Measurements from ENCODE around the gene CCKAR. TPM values are rescaled to one million over a fixed set of nuclear protein-coding genes. Genes with fewer than 3 reads are reported as not detected.
A peak's percentile ranks its signal among the peaks of the same experiment; 100 is the strongest.
"Not testable (repeated sequence)": the region's sequence is repeated elsewhere in the genome, so short reads cannot be mapped to it uniquely, and the experiment has no call there.

CCKAR gene
- total RNA-seq, 1 experiment from 2014 or later, result not detected

GRCh38 chr4:26500565-26500999, 10.3 kb upstream of the CCKAR start:
- DNase-seq (ENCODE audit: low read depth, low spot score); in situ Hi-C loops (cut with HindIII; ENCODE audit: low pct_unique_long_range_greater_than_20kb, low sequenced_read_pairs): not testable (repeated sequence)

GRCh38 chr4:26496207-26496783, 6.0 kb upstream of the CCKAR start:
- in situ Hi-C loops (cut with HindIII; ENCODE audit: low pct_unique_long_range_greater_than_20kb, low sequenced_read_pairs), result no loop called here

GRCh38 chr4:26493461-26493860, 3.2 kb upstream of the CCKAR start:
- in situ Hi-C loops (cut with HindIII; ENCODE audit: low pct_unique_long_range_greater_than_20kb, low sequenced_read_pairs), result no loop called here
- DNase-seq (ENCODE audit: low read depth, low spot score), result no peak

More at GRCh38 chr4:26496207-26496783, 6.0 kb upstream of the CCKAR start:
- DNase-seq (ENCODE audit: low read depth, low spot score), result peak; percentile 63

GRCh38 chr4:26491449-26492170, 1.3 kb upstream of the CCKAR start:
- DNase-seq (ENCODE audit: low read depth, low spot score), result peak; percentile 4
- in situ Hi-C loops (cut with HindIII; ENCODE audit: low pct_unique_long_range_greater_than_20kb, low sequenced_read_pairs), result no loop called here

DNA sequence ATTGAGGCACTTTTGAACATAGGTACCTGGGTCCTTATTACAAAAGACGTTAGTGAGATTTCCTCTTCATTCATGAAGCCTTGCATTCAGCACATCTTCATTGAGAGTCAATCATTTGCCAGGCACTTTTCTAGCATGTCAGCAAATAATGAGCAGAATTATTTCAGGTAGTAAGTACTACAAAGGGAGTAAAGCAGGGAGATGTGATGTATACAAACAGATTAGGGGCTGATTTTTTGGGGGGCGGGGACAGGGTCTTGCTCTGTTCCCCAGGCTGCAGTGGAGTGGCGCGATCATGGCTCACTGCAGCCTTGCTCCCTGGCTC, 638 bp upstream of the CCKAR start:
- in situ Hi-C loops (cut with HindIII; ENCODE audit: low pct_unique_long_range_greater_than_20kb, low sequenced_read_pairs), result no loop called here

DNA sequence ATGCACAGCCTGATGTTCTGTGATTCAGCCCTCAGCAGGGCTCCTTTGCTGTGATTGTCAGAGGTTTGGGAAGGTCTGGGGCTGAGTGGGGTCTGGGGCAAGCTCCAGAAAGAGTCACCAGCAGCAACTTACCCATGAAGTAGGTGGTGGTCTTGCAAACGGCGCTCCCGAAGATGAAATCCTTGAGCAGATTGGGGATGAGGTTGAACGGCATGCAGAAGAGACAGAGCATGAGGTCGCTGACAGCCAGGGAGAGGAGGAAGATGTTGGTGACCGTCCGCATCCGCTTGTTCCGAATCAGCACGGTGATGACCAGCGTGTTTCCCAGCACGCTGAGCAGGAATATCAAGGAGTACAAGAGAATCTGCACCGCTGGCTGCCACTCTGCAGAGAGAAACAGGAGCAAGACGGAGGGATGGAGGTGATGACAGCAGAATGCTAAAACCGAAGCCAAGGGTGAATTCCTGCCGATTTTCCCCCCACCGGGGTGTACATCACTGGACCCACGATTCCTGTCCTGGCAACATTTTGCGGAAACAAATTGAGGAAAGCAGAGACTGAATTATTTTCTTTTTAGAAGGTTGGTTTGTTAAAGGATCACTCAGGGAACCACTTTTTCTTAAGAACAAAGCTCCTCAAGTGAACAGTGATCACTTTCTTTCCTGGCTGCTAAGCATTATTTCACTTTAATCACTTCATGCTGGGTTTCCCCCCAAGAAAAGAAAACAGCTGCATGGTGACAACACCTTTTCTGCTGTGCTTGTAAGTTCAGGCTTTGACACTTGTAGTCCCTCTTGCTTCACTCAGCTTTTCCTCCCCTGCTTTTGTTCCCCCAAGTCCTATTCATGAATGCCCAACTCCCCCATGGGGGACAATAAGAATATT, 941 bp downstream of the CCKAR start:
- no peak for DNase-seq (ENCODE audit: low read depth, low spot score)
- in situ Hi-C loops (cut with HindIII; ENCODE audit: low pct_unique_long_range_greater_than_20kb, low sequenced_read_pairs), result no loop called here

More for the DNA sequence above, 638 bp upstream of the CCKAR start:
- no peak for DNase-seq (ENCODE audit: low read depth, low spot score)

- no peak for DNase-seq (ENCODE audit: low read depth, low spot score)
- in situ Hi-C loops (cut with HindIII; ENCODE audit: low pct_unique_long_range_greater_than_20kb, low sequenced_read_pairs), result no loop called here
Measured at GRCh38 chr4:26485684-26486083, 4.6 kb downstream of the CCKAR start.

GRCh38 chr4:26484516-26484915, 5.8 kb downstream of the CCKAR start:
- in situ Hi-C loops (cut with HindIII; ENCODE audit: low pct_unique_long_range_greater_than_20kb, low sequenced_read_pairs), result no loop called here
- no peak for DNase-seq (ENCODE audit: low read depth, low spot score)

DNA sequence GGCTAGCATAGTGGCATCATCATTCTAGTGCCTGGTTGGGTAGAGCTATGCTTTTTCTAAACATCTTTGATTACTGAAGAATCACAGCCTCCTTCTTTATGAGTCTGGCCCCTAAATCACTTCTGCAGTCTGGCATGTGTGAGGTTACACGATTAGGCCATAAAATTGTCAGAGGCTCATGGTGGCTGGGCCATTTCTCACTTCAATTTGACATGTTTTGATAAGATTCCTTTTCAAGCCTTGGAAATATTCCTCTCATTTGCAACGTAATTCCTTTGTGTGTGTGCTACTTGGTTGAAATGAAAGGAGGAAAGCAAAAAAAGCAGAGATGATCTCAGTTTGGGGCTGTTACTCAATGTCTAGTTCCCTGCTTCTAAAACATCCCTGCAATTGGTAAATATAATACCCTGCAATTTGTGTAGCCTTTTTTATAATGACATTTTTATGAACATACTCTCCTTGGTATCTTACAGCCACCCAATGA, 6.2 kb downstream of the CCKAR start:
- in situ Hi-C loops (cut with HindIII; ENCODE audit: low pct_unique_long_range_greater_than_20kb, low sequenced_read_pairs), result no loop called here
- no peak for DNase-seq (ENCODE audit: low read depth, low spot score)

DNA sequence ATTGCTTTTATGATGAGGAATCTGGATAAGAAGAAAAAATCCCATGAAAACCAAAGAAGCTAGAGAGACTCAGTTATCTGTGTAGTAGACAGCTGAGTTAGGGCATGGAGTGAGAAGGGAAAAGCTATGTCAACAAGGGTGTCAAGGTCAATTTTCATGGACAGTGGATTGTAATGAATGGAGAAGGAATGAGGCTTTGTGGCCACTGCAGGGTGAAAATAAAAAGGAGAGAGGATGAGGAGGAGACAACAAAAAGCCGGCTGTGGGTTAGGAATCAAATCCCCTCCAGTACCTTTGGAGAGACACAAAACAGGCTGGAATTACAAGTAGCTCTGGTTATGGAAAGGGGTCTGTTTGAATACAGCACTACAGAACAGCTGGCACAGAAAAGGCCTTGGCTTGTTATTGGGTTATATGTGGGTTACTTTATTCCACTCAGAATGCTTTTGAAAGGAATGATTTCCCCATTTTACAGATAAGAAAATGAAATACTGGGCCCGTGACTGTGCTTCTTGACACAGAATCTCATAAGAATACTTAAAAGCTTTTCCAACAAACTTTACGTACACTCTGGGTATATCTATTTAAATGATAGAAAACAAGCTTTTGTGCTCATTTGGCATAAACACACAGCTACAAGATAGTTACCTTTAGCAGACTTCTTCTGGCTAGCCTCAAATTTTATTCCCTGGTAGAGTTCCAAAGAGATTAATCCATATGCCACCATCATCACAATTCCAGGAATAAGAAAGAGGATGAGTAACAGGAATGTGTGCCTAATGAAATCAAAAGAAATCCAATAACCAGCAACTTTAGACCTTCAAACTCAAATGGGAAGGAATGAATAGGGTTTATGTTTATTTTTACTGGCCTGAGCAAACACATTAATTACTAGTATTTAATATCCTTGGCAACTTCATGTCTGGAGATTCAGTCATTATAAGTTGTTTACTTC, 7.5 kb downstream of the CCKAR start:
- in situ Hi-C loops (cut with HindIII; ENCODE audit: low pct_unique_long_range_greater_than_20kb, low sequenced_read_pairs), result no loop called here

GRCh38 chr4:26478330-26478729, 12.0 kb downstream of the CCKAR start:
- no peak for DNase-seq (ENCODE audit: low read depth, low spot score)
- in situ Hi-C loops (cut with HindIII; ENCODE audit: low pct_unique_long_range_greater_than_20kb, low sequenced_read_pairs), result no loop called here

More for the DNA sequence above, 7.5 kb downstream of the CCKAR start:
- DNase-seq (ENCODE audit: low read depth, low spot score), result no peak

GRCh38 chr4:26476545-26476944, 13.7 kb downstream of the CCKAR start:
- in situ Hi-C loops (cut with HindIII; ENCODE audit: low pct_unique_long_range_greater_than_20kb, low sequenced_read_pairs), result no loop called here
- DNase-seq (ENCODE audit: low read depth, low spot score), result no peak

DNA sequence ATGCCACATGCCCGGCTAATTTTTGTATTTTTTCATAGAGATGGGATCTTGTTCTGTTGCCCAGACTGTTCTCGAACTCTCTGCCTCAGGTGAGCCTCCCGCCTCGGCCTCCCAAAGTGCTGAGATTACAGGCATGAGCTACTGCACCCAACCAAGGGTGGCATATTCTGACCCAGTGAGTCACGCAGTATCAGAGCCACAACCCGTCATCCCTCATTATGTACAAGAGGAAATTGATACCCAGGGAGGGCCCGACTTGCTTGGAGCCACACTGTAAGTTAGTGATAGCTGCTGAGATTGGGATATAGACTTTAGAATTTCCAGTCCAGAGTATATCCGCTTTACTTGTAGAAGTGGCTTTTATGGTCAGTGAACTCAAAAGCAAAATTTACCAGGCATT, 14.6 kb downstream of the CCKAR start:
- in situ Hi-C loops (cut with HindIII; ENCODE audit: low pct_unique_long_range_greater_than_20kb, low sequenced_read_pairs), result no loop called here
- no peak for DNase-seq (ENCODE audit: low read depth, low spot score)

GRCh38 chr4:26474551-26474950, 15.7 kb downstream of the CCKAR start:
- in situ Hi-C loops (cut with HindIII; ENCODE audit: low pct_unique_long_range_greater_than_20kb, low sequenced_read_pairs), result no loop called here
- DNase-seq (ENCODE audit: low read depth, low spot score), result no peak

GRCh38 chr4:26473893-26474292, 16.4 kb downstream of the CCKAR start:
- in situ Hi-C loops (cut with HindIII; ENCODE audit: low pct_unique_long_range_greater_than_20kb, low sequenced_read_pairs), result no loop called here
- peak; percentile 37 for DNase-seq (ENCODE audit: low read depth, low spot score)

DNA sequence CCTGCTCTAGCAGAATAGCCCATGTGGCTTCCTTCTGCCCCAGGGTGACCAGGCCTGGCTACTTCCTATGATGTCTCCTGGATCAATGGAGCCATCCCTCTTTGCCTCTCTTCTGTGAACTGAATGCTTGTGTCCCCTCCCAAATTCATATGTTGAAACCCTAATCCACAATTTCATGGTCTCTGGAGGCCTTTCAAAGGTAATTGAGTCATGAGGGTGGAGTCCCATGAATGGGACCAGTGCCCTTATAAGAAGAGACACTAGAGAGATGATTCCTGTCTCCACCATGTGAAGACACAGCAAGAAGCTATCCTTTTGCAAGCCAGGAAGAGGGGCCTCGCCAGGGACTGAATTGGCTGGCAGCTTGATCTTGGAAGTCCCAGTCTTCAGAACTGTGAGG, 18.4 kb downstream of the CCKAR start:
- in situ Hi-C loops (cut with HindIII; ENCODE audit: low pct_unique_long_range_greater_than_20kb, low sequenced_read_pairs), result no loop called here
- no peak for DNase-seq (ENCODE audit: low read depth, low spot score)

DNA sequence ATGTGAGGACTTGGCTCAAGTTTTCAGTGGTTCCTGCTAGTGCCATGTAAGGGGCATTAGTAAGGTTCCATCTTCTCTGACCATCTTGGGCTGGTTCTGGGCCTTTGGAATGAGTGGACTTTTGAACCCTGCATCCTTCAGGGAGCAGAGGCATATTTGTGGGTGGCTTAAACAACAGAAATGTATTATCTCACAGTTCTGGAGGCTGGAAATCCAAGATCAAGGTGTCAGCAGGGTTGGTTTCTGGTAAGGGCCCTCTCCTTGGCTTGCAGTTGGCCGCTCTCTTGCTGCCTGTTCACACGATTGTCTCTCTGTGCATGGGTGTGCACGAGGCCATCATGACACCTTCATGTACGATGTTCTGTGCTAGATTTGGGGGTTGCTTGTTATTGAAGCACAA, 21.3 kb downstream of the CCKAR start:
- in situ Hi-C loops (cut with HindIII; ENCODE audit: low pct_unique_long_range_greater_than_20kb, low sequenced_read_pairs), result no loop called here
- DNase-seq (ENCODE audit: low read depth, low spot score), result no peak

Data from SK-MEL-5 (cell line).